Endodermal cell (in vitro differentiated cells): ENCODE measurements around the gene HRK. TPM values are rescaled to one million over a fixed set of nuclear protein-coding genes. Genes with fewer than 3 reads are reported as not detected.

ENCODE experiments used
- DNase-seq: peaks from one replicate; pipeline ENCODE4 v3.0.0-alpha.2; 2017
- H3K27ac ChIP-seq: 2 replicates; pipeline ENCODE4 v1.5.1; 2013; ENCODE audit warnings: mild to moderate bottlenecking, low read depth, low read length, moderate library complexity
- H3K27me3 ChIP-seq: 2 replicates; pipeline ENCODE4 v1.6.1; 2013; ENCODE audit warnings: mild to moderate bottlenecking, low read length, moderate library complexity; ENCODE audit not compliant: insufficient read depth, control insufficient read depth, poor library complexity, severe bottlenecking
- H3K36me3 ChIP-seq: 2 replicates; pipeline ENCODE4 v1.7.0; 2013; ENCODE audit warnings: mild to moderate bottlenecking, low read length, moderate library complexity; ENCODE audit not compliant: control insufficient read depth, insufficient read depth
- H3K4me1 ChIP-seq: one replicate; pipeline ENCODE4 v1.7.0; 2013; ENCODE audit warnings: low read length; ENCODE audit not compliant: control insufficient read depth, insufficient read depth
- H3K4me3 ChIP-seq: 2 replicates; pipeline ENCODE4 v1.5.1; 2013; ENCODE audit warnings: mild to moderate bottlenecking, low read length, moderate library complexity
- H3K9ac ChIP-seq: 2 replicates; pipeline ENCODE4 v1.6.1; 2013; ENCODE audit warnings: mild to moderate bottlenecking, low read length, moderate library complexity; ENCODE audit not compliant: poor library complexity, severe bottlenecking; ENCODE audit errors: extremely low read depth
- H3K9me3 ChIP-seq: 2 replicates; pipeline ENCODE4 v1.6.1; 2013; ENCODE audit warnings: mild to moderate bottlenecking, low read length, moderate library complexity; ENCODE audit not compliant: control insufficient read depth
- H3K27ac Mint-ChIP-seq: 2 replicates; pipeline ENCODE4 v1.8.0; 2020; ENCODE audit warnings: mixed read lengths
- H3K27me3 Mint-ChIP-seq: 2 replicates; pipeline ENCODE4 v1.8.0; 2021; ENCODE audit warnings: mild to moderate bottlenecking, mixed read lengths; ENCODE audit not compliant: insufficient read depth
- H3K36me3 Mint-ChIP-seq: 2 replicates; pipeline ENCODE4 v1.8.0; 2020; ENCODE audit warnings: low read depth, mixed read lengths
- H3K4me1 Mint-ChIP-seq: 2 replicates; pipeline ENCODE4 v1.8.0; 2020; ENCODE audit warnings: mixed read lengths
- H3K4me3 Mint-ChIP-seq: 2 replicates; pipeline ENCODE4 v1.8.0; 2020; ENCODE audit warnings: mild to moderate bottlenecking, moderate library complexity, mixed read lengths
- H3K9me3 Mint-ChIP-seq: 2 replicates; pipeline ENCODE4 v1.8.0; 2020; ENCODE audit warnings: mild to moderate bottlenecking, mixed read lengths
- CTCF ChIP-seq: fragments of 200-600 bp; sonication (generic); conservative IDR thresholded peaks from 2 replicates; pipeline ENCODE4 v1.5.0; 2021; ENCODE audit warnings: antibody characterized with exemption, mild to moderate bottlenecking
- WGBS, 2 experiments: methylation state at CpG; one replicate each; pipeline versions ENCODE4 v1.1.5 to v1.1.7; 2013; ENCODE audit warnings: missing lambda C conversion rate in 2 of 2, mixed read lengths in 1 of 2; ENCODE audit not compliant: insufficient coverage in 1 of 2, insufficient read length in 1 of 2; 5-methylcytosine and 5-hydroxymethylcytosine counted together
- total RNA-seq, 2 donors: library from RNA; stranded (reverse); fragmentation: NEBNext Ultra II Directional in 1 of 2; extraction: Animal tissue kit (Norgen Biotek cat#: 25700) in 1 of 2; gene quantifications; 2 replicates in 1 of 2; 3 replicates in 1 of 2; pipeline ENCODE4 v1.2.1, GENCODE V29; 2021

Gene HRK
- total RNA-seq, 2 donors from 2014 or later: 1.4 to 1.6 TPM

- no peak overlapping the region for H3K27ac ChIP-seq
- peak; percentile 58 for DNase-seq
- Mint-ChIP-seq H3K27me3 (no peaks in the 10 kb centered on the region), H3K9me3 (no peaks in the 10 kb centered on the region), H3K27ac (no peak overlapping the region), H3K4me3 (no peak overlapping the region), H3K4me1 (peaks cover 4% of the 10 kb centered on the region), H3K36me3 (peaks cover 18% of the 10 kb centered on the region)
- no peaks in the 10 kb centered on the region for H3K36me3 ChIP-seq
- no peaks in the 10 kb centered on the region for H3K27me3 ChIP-seq
- H3K9ac ChIP-seq: no peak overlapping the region
- no peaks in the 10 kb centered on the region for H3K4me1 ChIP-seq
- H3K4me3 ChIP-seq: no peak overlapping the region
- WGBS, 2 experiments: 79 to 94% methylated on average over 6 to 9 of the region's 9 CpGs
- H3K9me3 ChIP-seq: no peaks in the 10 kb centered on the region
- no peak for TF ChIP-seq CTCF
Observed at GRCh38 chr12:116837097-116837496, 44.1 kb downstream of the HRK start.

GRCh38 chr12:116835484-116835883 is 45.8 kb downstream of the HRK start:
- Mint-ChIP-seq H3K36me3 (peaks cover 18% of the 10 kb centered on the region), H3K4me1 (peaks cover 4% of the 10 kb centered on the region), H3K9me3 (no peaks in the 10 kb centered on the region), H3K27ac (no peak overlapping the region), H3K27me3 (no peaks in the 10 kb centered on the region), H3K4me3 (no peak overlapping the region)
- Histone ChIP-seq H3K27me3 (no peaks in the 10 kb centered on the region), H3K4me1 (no peaks in the 10 kb centered on the region), H3K27ac (no peak overlapping the region), H3K9ac (no peak overlapping the region), H3K36me3 (no peaks in the 10 kb centered on the region), H3K9me3 (no peaks in the 10 kb centered on the region), H3K4me3 (no peak overlapping the region)
- 97 to 100% methylated on average over 1 of the region's 1 CpG for WGBS, 2 experiments
- TF ChIP-seq CTCF: no peak
- DNase-seq: peak; percentile 34

GRCh38 chr12:116833474-116833873 is 47.8 kb downstream of the HRK start:
- H3K4me3 ChIP-seq: no peak overlapping the region
- Mint-ChIP-seq H3K36me3 (peaks cover 18% of the 10 kb centered on the region), H3K27ac (no peak overlapping the region), H3K4me1 (peaks cover 4% of the 10 kb centered on the region), H3K4me3 (no peak overlapping the region), H3K27me3 (no peaks in the 10 kb centered on the region), H3K9me3 (no peaks in the 10 kb centered on the region)
- H3K9me3 ChIP-seq: no peaks in the 10 kb centered on the region
- H3K27ac ChIP-seq: no peak overlapping the region
- H3K27me3 ChIP-seq: no peaks in the 10 kb centered on the region
- TF ChIP-seq CTCF: no peak
- 89 to 100% methylated on average over 1 to 10 of the region's 10 CpGs for WGBS, 2 experiments
- no peaks in the 10 kb centered on the region for H3K4me1 ChIP-seq
- H3K36me3 ChIP-seq: no peaks in the 10 kb centered on the region
- DNase-seq: no peak
- H3K9ac ChIP-seq: no peak overlapping the region
